ENCODE results near the gene SLC1A2.

Gene SLC1A2

GRCh38 chr11:35425603-35426212, 6.3 kb upstream of the SLC1A2 start:
- no peak for TF ChIP-seq CTCF (IDR thresholded peaks at IDR 0.05; ENCODE audit: insufficient read depth, low read length, poor library complexity, severe bottlenecking)
- TF ChIP-seq EZH2phosphoT487 (conservative IDR thresholded peaks at IDR 0.05; ENCODE audit: low read length) = no peak
- no peaks in the 10 kb centered on the region for H3K9me2 ChIP-seq (replicated peaks; ENCODE audit: insufficient read depth, low read length)

GRCh38 chr11:35424157-35424940, 5.0 kb upstream of the SLC1A2 start:
- H3K27me3 ChIP-seq (ENCODE audit: low read length) = no peaks in the 10 kb centered on the region
- no peak overlapping the region for H3K4me3 ChIP-seq (ENCODE audit: insufficient read depth, low read length, poor library complexity, severe bottlenecking)
- H3K9ac ChIP-seq (ENCODE audit: low read length) = no peak overlapping the region
- H3K9me3 ChIP-seq (ENCODE audit: insufficient read depth, low read length) = no peaks in the 10 kb centered on the region
- H3K27ac ChIP-seq (ENCODE audit: low read depth, low read length) = no peak overlapping the region
- no peaks in the 10 kb centered on the region for H3F3A ChIP-seq (ENCODE audit: insufficient read depth)
- no peaks in the 10 kb centered on the region for H3K36me3 ChIP-seq (ENCODE audit: low read length)
- no peak overlapping the region for H2AFZ ChIP-seq (ENCODE audit: low read depth, low read length, severe bottlenecking)
- no peak overlapping the region for H3K4me2 ChIP-seq (ENCODE audit: low read depth, low read length, poor library complexity, severe bottlenecking)
- TF ChIP-seq EZH2phosphoT487 (conservative IDR thresholded peaks at IDR 0.05; ENCODE audit: low read length) = no peak
- no peak for TF ChIP-seq CTCF (IDR thresholded peaks at IDR 0.05; ENCODE audit: insufficient read depth, low read length, poor library complexity, severe bottlenecking)
- H3K79me2 ChIP-seq (ENCODE audit: insufficient read depth, low read length) = no peaks in the 10 kb centered on the region
- no peaks in the 10 kb centered on the region for H3K9me2 ChIP-seq (replicated peaks; ENCODE audit: insufficient read depth, low read length)
- H4K20me1 ChIP-seq (ENCODE audit: low read depth, low read length) = no peaks in the 10 kb centered on the region

More at GRCh38 chr11:35425603-35426212, 6.3 kb upstream of the SLC1A2 start:
- H4K20me1 ChIP-seq (ENCODE audit: low read depth, low read length) = no peaks in the 10 kb centered on the region
- no peak overlapping the region for H3K27ac ChIP-seq (ENCODE audit: low read depth, low read length)
- H3K36me3 ChIP-seq (ENCODE audit: low read length) = no peaks in the 10 kb centered on the region
- H3K9ac ChIP-seq (ENCODE audit: low read length) = no peak overlapping the region
- no peaks in the 10 kb centered on the region for H3K27me3 ChIP-seq (ENCODE audit: low read length)
- H3F3A ChIP-seq (ENCODE audit: insufficient read depth) = no peaks in the 10 kb centered on the region
- no peaks in the 10 kb centered on the region for H3K9me3 ChIP-seq (ENCODE audit: insufficient read depth, low read length)
- no peaks in the 10 kb centered on the region for H3K79me2 ChIP-seq (ENCODE audit: insufficient read depth, low read length)
- H3K4me2 ChIP-seq (ENCODE audit: low read depth, low read length, poor library complexity, severe bottlenecking) = no peak overlapping the region
- no peak overlapping the region for H2AFZ ChIP-seq (ENCODE audit: low read depth, low read length, severe bottlenecking)
- no peak overlapping the region for H3K4me3 ChIP-seq (ENCODE audit: insufficient read depth, low read length, poor library complexity, severe bottlenecking)

DNA sequence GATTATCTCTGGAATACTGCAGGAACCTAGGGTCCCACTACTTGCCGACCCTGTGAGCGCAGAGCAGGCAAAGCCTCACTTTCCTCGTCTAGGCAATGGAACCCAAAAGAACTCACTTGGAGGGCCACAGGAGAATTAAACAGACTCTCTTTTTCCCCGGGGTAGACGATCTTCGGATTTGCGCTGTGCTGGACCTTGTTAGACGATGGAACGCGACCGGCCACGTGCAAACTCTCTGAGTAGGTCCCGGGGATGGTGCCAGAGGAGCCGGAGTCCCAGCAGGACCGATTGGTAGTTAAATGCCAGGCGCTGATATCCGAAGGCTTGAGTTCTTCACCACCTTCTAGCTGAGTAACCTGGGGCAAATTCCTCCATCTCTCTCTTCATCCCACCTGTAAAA, 1.0 kb upstream of the SLC1A2 start:
- Histone ChIP-seq H3K4me3 (ENCODE audit: insufficient read depth, low read length, poor library complexity, severe bottlenecking) (no peak overlapping the region), H3F3A (ENCODE audit: insufficient read depth) (no peaks in the 10 kb centered on the region), H3K27me3 (ENCODE audit: low read length) (no peaks in the 10 kb centered on the region), H3K9me3 (ENCODE audit: insufficient read depth, low read length) (no peaks in the 10 kb centered on the region), H3K79me2 (ENCODE audit: insufficient read depth, low read length) (no peaks in the 10 kb centered on the region), H3K9ac (ENCODE audit: low read length) (no peak overlapping the region), H4K20me1 (ENCODE audit: low read depth, low read length) (no peaks in the 10 kb centered on the region), H3K9me2 (replicated peaks; ENCODE audit: insufficient read depth, low read length) (no peaks in the 10 kb centered on the region), H2AFZ (ENCODE audit: low read depth, low read length, severe bottlenecking) (no peak overlapping the region), H3K4me2 (ENCODE audit: low read depth, low read length, poor library complexity, severe bottlenecking) (no peak overlapping the region), H3K27ac (ENCODE audit: low read depth, low read length) (no peak overlapping the region), H3K36me3 (ENCODE audit: low read length) (no peaks in the 10 kb centered on the region)
- TF ChIP-seq EZH2phosphoT487 (conservative IDR thresholded peaks at IDR 0.05; ENCODE audit: low read length) (no peak), CTCF (IDR thresholded peaks at IDR 0.05; ENCODE audit: insufficient read depth, low read length, poor library complexity, severe bottlenecking) (no peak)
